GM23248 (cell line): Measurements from ENCODE around the gene ZDHHC24. TPM values are rescaled to one million over a fixed set of nuclear protein-coding genes. Genes with fewer than 3 reads are reported as not detected.
"Not testable (repeated sequence)": the region's sequence is repeated elsewhere in the genome, so short reads cannot be mapped to it uniquely, and the experiment has no call there.

ENCODE experiments used
- DNase-seq: peaks from one replicate; pipeline ENCODE4 v3.0.0-alpha.2; 2015
- H2AFZ ChIP-seq: fragments of 200-600 bp; sonication (generic); 2 replicates; pipeline ENCODE4 v1.6.1; 2016; ENCODE audit warnings: antibody characterized with exemption
- H3F3A ChIP-seq: fragments of 200-600 bp; sonication (generic); 2 replicates; pipeline ENCODE4 v1.6.1; 2016; ENCODE audit warnings: mild to moderate bottlenecking, antibody characterized with exemption, mixed run types; ENCODE audit not compliant: insufficient read depth
- H3K27ac ChIP-seq: fragments of 200-600 bp; sonication (generic); 2 replicates; pipeline ENCODE4 v1.5.1; 2016; ENCODE audit warnings: mild to moderate bottlenecking
- H3K27me3 ChIP-seq: fragments of 200-600 bp; sonication (generic); replicated peaks from 2 replicates; pipeline ENCODE4 v1.6.1; 2016; ENCODE audit warnings: mild to moderate bottlenecking; ENCODE audit not compliant: insufficient read depth
- H3K36me3 ChIP-seq: fragments of 200-600 bp; sonication (generic); 2 replicates; pipeline ENCODE4 v1.6.1; 2016; ENCODE audit warnings: low read depth, mild to moderate bottlenecking
- H3K4me1 ChIP-seq: fragments of 200-600 bp; sonication (generic); 2 replicates; pipeline ENCODE4 v1.6.1; 2016; ENCODE audit warnings: mild to moderate bottlenecking; ENCODE audit not compliant: insufficient read depth
- H3K4me2 ChIP-seq: fragments of 200-600 bp; sonication (generic); one replicate; pipeline ENCODE4 v1.6.1; 2016; ENCODE audit warnings: mild to moderate bottlenecking; ENCODE audit not compliant: unreplicated experiment
- H3K4me3 ChIP-seq: fragments of 200-600 bp; sonication (generic); 2 replicates; pipeline ENCODE4 v1.5.1; 2016; ENCODE audit warnings: mild to moderate bottlenecking
- H3K79me2 ChIP-seq: fragments of 200-600 bp; sonication (generic); 2 replicates; pipeline ENCODE4 v1.6.1; 2016; ENCODE audit warnings: mild to moderate bottlenecking; ENCODE audit not compliant: insufficient read depth
- H3K9ac ChIP-seq: fragments of 200-600 bp; sonication (generic); 2 replicates; pipeline ENCODE4 v1.6.1; 2016; ENCODE audit warnings: mild to moderate bottlenecking
- H3K9me2 ChIP-seq: fragments of 200-600 bp; sonication (generic); 2 replicates; pipeline ENCODE4 v1.6.1; 2016; ENCODE audit warnings: mixed run types, mild to moderate bottlenecking, moderate library complexity; ENCODE audit not compliant: insufficient read depth
- H3K9me3 ChIP-seq: fragments of 200-600 bp; sonication (generic); one replicate; pipeline ENCODE4 v1.6.1; 2017; ENCODE audit warnings: low read depth
- H4K20me1 ChIP-seq: fragments of 200-600 bp; sonication (generic); 2 replicates; pipeline ENCODE4 v1.6.0; 2016; ENCODE audit not compliant: insufficient read depth
- EZH2 ChIP-seq: fragments of 200-600 bp; sonication (generic); IDR thresholded peaks from 2 replicates; pipeline ENCODE4 v1.6.1; 2018; ENCODE audit warnings: antibody characterized with exemption, mild to moderate bottlenecking; ENCODE audit not compliant: insufficient read depth, poor library complexity, severe bottlenecking
- EZH2phosphoT487 ChIP-seq: fragments of 200-600 bp; sonication (generic); IDR thresholded peaks from 2 replicates; pipeline ENCODE4 v1.6.1; 2018; ENCODE audit warnings: antibody characterized with exemption, moderate library complexity, mild to moderate bottlenecking, low read depth; ENCODE audit not compliant: insufficient read depth
- WGBS, 2 experiments: methylation state at CpG; one replicate each; pipeline ENCODE4 v1.1.6; 2015 to 2017; ENCODE audit warnings: low lambda C conversion rate in 2 of 2, low coverage in 1 of 2; ENCODE audit errors: missing lambda C conversion rate in 2 of 2; 5-methylcytosine and 5-hydroxymethylcytosine counted together
- in situ Hi-C: fragments of 300-500 bp; cut with MboI; formaldehyde crosslinking; loops from 2 replicates; pipeline ENCODE4 v1.15.0; 2020
- polyA plus RNA-seq: library from polyadenylated mRNA; unstranded; fragments of >200 nt; fragmentation: Nextera tagmentation; extraction: Ambion mirVana; gene quantifications from 2 replicates; pipeline ENCODE4 v1.2.1, GENCODE V29; 2016
- total RNA-seq: library from RNA; depleted of rRNA; stranded (reverse); fragments of >200 nt; shearing (Covaris generic); gene quantifications from 2 replicates; pipeline ENCODE4 v1.2.3, GENCODE V29; 2014

Gene ZDHHC24
- total and polyA plus RNA-seq, 2 experiments from 2014 or later = 20.8 to 23.5 TPM

- Histone ChIP-seq H2AFZ (no peak overlapping the region), H3F3A (no peaks in the 10 kb centered on the region), H3K79me2 (peaks cover 7% of the 10 kb centered on the region; the same call in 1 of the 2 replicates), H3K9ac (no peak overlapping the region; the same call in 1 of the 2 replicates), H3K27ac (no peak overlapping the region), H3K4me1 (peaks cover 15% of the 10 kb centered on the region; the same call in 1 of the 2 replicates), H3K9me3 (no peaks in the 10 kb centered on the region), H3K4me3 (no peak overlapping the region), H3K4me2 (no peak overlapping the region), H3K36me3 (no peaks in the 10 kb centered on the region), H4K20me1 (no peaks in the 10 kb centered on the region), H3K9me2 (no peaks in the 10 kb centered on the region), H3K27me3 (no peaks in the 10 kb centered on the region)
- whole genome bisulfite sequencing, 2 experiments = 38 to 49% methylated on average over 4 of the region's 4 CpGs
- peak; percentile 14 for DNase-seq
- TF ChIP-seq EZH2phosphoT487 (no peak), EZH2 (no peak)
- in situ Hi-C loops = no loop called here
Observed at GRCh38 chr11:66541892-66542291, 4.0 kb downstream of the ZDHHC24 start.

- H4K20me1 ChIP-seq, H3F3A ChIP-seq, H3K9me3 ChIP-seq, H3K9me2 ChIP-seq, H3K36me3 ChIP-seq, H3K27ac ChIP-seq, H3K79me2 ChIP-seq, H3K9ac ChIP-seq, DNase-seq, H2AFZ ChIP-seq, H3K27me3 ChIP-seq, in situ Hi-C loops, H3K4me2 ChIP-seq, H3K4me3 ChIP-seq: not testable (repeated sequence)
- WGBS, 2 experiments = 99% methylated on average over 8 of the region's 8 CpGs
- peaks cover 15% of the 10 kb centered on the region; the same call in 1 of the 2 replicates for H3K4me1 ChIP-seq
Observed at GRCh38 chr11:66540598-66540997, 5.2 kb downstream of the ZDHHC24 start.

GRCh38 chr11:66539870-66540213 is 6.0 kb downstream of the ZDHHC24 start:
- H2AFZ ChIP-seq = no peak overlapping the region
- no peak overlapping the region for H3K4me2 ChIP-seq
- H3K79me2 ChIP-seq = peaks cover under 1% of the 10 kb centered on the region; the same call in 1 of the 2 replicates
- DNase-seq = no peak
- no peaks in the 10 kb centered on the region for H3K9me3 ChIP-seq
- TF ChIP-seq EZH2 (no peak), EZH2phosphoT487 (no peak)
- H3K27ac ChIP-seq = no peak overlapping the region
- no peaks in the 10 kb centered on the region for H4K20me1 ChIP-seq
- no peaks in the 10 kb centered on the region for H3F3A ChIP-seq
- no peak overlapping the region for H3K9ac ChIP-seq
- in situ Hi-C loops = no loop called here
- no peaks in the 10 kb centered on the region for H3K27me3 ChIP-seq
- H3K4me3 ChIP-seq = no peak overlapping the region
- no peaks in the 10 kb centered on the region for H3K9me2 ChIP-seq
- H3K4me1 ChIP-seq = peaks cover 10% of the 10 kb centered on the region; the same call in 1 of the 2 replicates
- H3K36me3 ChIP-seq = no peaks in the 10 kb centered on the region
- 90 to 93% methylated on average over 10 of the region's 10 CpGs for WGBS, 2 experiments

- Histone ChIP-seq H2AFZ (no peak overlapping the region), H3K4me3 (no peak overlapping the region), H3F3A (no peaks in the 10 kb centered on the region), H4K20me1 (no peaks in the 10 kb centered on the region), H3K36me3 (no peaks in the 10 kb centered on the region), H3K4me2 (no peak overlapping the region), H3K27me3 (no peaks in the 10 kb centered on the region), H3K9me2 (no peaks in the 10 kb centered on the region), H3K79me2 (no peaks in the 10 kb centered on the region), H3K4me1 (peaks cover 8% of the 10 kb centered on the region; the same call in 1 of the 2 replicates), H3K9me3 (no peaks in the 10 kb centered on the region), H3K9ac (no peak overlapping the region), H3K27ac (no peak overlapping the region)
- in situ Hi-C loops = no loop called here
- no peak for DNase-seq
- 87 to 92% methylated on average over 13 to 14 of the region's 16 CpGs for WGBS, 2 experiments
- TF ChIP-seq EZH2phosphoT487 = no peak
- TF ChIP-seq EZH2 = no peak
Observed at GRCh38 chr11:66539170-66539869, 6.5 kb downstream of the ZDHHC24 start.

- in situ Hi-C loops = no loop called here
- Histone ChIP-seq H3K9ac (no peak overlapping the region), H3K9me2 (no peaks in the 10 kb centered on the region), H2AFZ (no peak overlapping the region), H4K20me1 (no peaks in the 10 kb centered on the region), H3K27me3 (no peaks in the 10 kb centered on the region), H3K36me3 (no peaks in the 10 kb centered on the region), H3K79me2 (no peaks in the 10 kb centered on the region), H3F3A (no peaks in the 10 kb centered on the region), H3K4me1 (no peaks in the 10 kb centered on the region), H3K27ac (no peak overlapping the region), H3K9me3 (no peaks in the 10 kb centered on the region), H3K4me2 (no peak overlapping the region), H3K4me3 (no peak overlapping the region)
- no peak for DNase-seq
- WGBS, 2 experiments = 83 to 88% methylated on average over 6 of the region's 6 CpGs
- TF ChIP-seq EZH2 (no peak), EZH2phosphoT487 (no peak)
Observed at GRCh38 chr11:66532784-66533183, 13.1 kb downstream of the ZDHHC24 start.
